Gastrocnemius medialis (tissue), 4 donors: ENCODE measurements around the gene NLRC5.

Experiments
- POLR2A ChIP-seq, 2 donors: fragments of 450-650 bp; IDR thresholded peaks; one replicate each; pipeline ENCODE4 v1.6.1; 2017; ENCODE audit warnings: antibody characterized with exemption in 2 of 2, mild to moderate bottlenecking in 2 of 2, moderate library complexity in 2 of 2
- TF ChIP-seq, protein P1 (sequence below), 5 experiments: fragments of 450-650 bp in 3 of 5; fragments of 200-600 bp in 2 of 5; sonication (generic) in 2 of 5; IDR thresholded peaks in 4 of 5; conservative IDR thresholded peaks in 1 of 5; 1 replicate in 4 of 5; 2 replicates in 1 of 5; pipeline ENCODE4 v1.5.1; 2016 to 2019; ENCODE audit warnings: antibody characterized with exemption in 5 of 5, mild to moderate bottlenecking in 3 of 5, moderate library complexity in 3 of 5

DNA sequence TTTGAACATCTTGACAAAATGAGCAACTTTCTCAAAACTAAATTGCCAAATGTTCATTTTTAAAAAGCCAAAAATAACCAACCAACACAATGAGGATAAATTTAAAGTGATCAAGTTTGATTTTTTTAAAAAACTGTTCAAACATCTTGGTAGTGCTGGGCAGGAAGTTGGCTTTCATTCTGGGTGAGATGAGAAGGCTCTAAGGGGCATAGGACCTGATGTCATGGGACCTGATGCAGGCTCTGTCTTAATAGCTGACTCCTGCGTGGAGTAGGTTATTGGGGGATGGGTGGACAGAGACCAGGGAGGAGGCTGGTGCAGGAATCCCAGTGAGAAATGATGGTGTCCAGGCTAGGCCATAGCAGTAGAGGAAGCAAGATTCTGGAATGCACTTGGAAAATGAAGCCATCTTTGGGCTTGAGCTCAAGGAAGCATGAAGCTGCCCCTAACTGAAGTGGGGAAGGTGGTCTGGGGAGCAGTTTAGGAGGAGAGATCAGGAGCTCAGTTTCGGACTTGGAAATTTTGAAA is 20.4 kb downstream of the NLRC5 start:
- TF ChIP-seq, protein P1, sequence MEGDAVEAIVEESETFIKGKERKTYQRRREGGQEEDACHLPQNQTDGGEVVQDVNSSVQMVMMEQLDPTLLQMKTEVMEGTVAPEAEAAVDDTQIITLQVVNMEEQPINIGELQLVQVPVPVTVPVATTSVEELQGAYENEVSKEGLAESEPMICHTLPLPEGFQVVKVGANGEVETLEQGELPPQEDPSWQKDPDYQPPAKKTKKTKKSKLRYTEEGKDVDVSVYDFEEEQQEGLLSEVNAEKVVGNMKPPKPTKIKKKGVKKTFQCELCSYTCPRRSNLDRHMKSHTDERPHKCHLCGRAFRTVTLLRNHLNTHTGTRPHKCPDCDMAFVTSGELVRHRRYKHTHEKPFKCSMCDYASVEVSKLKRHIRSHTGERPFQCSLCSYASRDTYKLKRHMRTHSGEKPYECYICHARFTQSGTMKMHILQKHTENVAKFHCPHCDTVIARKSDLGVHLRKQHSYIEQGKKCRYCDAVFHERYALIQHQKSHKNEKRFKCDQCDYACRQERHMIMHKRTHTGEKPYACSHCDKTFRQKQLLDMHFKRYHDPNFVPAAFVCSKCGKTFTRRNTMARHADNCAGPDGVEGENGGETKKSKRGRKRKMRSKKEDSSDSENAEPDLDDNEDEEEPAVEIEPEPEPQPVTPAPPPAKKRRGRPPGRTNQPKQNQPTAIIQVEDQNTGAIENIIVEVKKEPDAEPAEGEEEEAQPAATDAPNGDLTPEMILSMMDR (IDR thresholded peaks at IDR 0.05 in 4 of 5, conservative IDR thresholded peaks at IDR 0.05 in 1 of 5): no peak
- no peak for TF ChIP-seq POLR2A (IDR thresholded peaks at IDR 0.05)
